Mammary epithelial cell (primary cell): ENCODE measurements around the gene FUT2.

Experiments used
- EZH2 ChIP-seq: IDR thresholded peaks from 2 replicates; pipeline ENCODE4 v1.6.1; 2012; ENCODE audit warnings: low read length, inconsistent platforms, borderline replicate concordance
- TF ChIP-seq, protein P1 (sequence below), 2 donors: IDR thresholded peaks in 1 of 2; conservative IDR thresholded peaks in 1 of 2; 2 replicates each; pipeline ENCODE4 v1.5.1; 2011 to 2012; ENCODE audit warnings: inconsistent platforms in 2 of 2, low read length in 2 of 2, mild to moderate bottlenecking in 2 of 2, control low read depth in 1 of 2, low read depth in 1 of 2; ENCODE audit not compliant: insufficient read depth in 1 of 2; ENCODE audit errors: extremely low read depth in 1 of 2

DNA sequence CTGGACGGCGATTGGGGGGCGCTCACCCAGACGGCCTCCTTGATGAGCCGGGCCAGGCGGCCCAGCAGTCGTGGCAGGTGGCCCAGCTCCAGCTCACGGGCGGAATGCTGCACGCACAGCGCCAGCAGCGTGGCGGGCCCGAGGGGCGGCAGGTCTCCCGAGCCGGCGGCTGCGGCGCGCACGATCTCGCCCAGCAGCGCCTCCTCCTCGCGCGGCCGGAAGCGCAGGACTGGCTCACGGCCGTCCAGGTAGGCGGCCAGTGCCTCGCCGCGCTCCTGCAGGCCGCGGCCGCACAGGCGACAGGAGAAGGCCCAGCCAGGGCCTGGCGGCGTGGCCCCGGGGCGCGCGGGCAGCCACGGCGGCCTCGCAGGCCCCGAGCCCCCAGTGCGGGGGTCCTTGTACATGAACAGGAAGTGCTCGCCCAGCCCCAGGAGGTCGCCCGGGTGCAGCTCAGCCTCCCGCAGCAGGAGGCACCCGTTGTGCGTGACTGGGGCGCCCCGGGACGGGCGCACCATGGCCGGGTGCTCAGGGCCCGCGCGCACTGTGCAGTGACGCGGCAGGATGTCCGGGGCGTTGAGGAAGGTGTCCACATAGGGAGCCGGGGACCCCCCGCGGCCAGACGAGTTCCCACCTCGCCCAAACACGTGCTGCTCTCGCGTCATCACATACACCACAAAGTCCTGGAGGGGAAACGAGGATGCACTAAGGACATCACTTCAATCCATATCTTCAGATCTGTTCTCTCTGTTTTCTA, 33.3 kb downstream of the FUT2 start:
- TF ChIP-seq, protein P1, sequence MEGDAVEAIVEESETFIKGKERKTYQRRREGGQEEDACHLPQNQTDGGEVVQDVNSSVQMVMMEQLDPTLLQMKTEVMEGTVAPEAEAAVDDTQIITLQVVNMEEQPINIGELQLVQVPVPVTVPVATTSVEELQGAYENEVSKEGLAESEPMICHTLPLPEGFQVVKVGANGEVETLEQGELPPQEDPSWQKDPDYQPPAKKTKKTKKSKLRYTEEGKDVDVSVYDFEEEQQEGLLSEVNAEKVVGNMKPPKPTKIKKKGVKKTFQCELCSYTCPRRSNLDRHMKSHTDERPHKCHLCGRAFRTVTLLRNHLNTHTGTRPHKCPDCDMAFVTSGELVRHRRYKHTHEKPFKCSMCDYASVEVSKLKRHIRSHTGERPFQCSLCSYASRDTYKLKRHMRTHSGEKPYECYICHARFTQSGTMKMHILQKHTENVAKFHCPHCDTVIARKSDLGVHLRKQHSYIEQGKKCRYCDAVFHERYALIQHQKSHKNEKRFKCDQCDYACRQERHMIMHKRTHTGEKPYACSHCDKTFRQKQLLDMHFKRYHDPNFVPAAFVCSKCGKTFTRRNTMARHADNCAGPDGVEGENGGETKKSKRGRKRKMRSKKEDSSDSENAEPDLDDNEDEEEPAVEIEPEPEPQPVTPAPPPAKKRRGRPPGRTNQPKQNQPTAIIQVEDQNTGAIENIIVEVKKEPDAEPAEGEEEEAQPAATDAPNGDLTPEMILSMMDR (conservative IDR thresholded peaks at IDR 0.05 in 1 of 2, IDR thresholded peaks at IDR 0.05 in 1 of 2; ENCODE audit: extremely low read depth in 1 of 2, insufficient read depth in 1 of 2, low read depth in 1 of 2, low read length in 2 of 2) = no peak
- TF ChIP-seq EZH2 = no peak
